Measurements from ENCODE around the gene ZC3H7B. TPM values are rescaled to one million over a fixed set of nuclear protein-coding genes. Genes with fewer than 3 reads are reported as not detected.
"Not testable (repeated sequence)": the region's sequence is repeated elsewhere in the genome, so short reads cannot be mapped to it uniquely, and the experiment has no call there.

The ZC3H7B gene
- polyA plus RNA-seq, 2 donors: 13.9 to 23.1 TPM

- Histone ChIP-seq H3K4me1 (ENCODE audit: control insufficient read depth in 2 of 2, insufficient read depth in 2 of 2, low read length in 1 of 2) (peaks cover 0 to 7% of the 10 kb centered on the region in 2 donors), H3K27me3 (ENCODE audit: control insufficient read depth in 1 of 2, insufficient read depth in 2 of 2, low read length in 2 of 2) (no peaks in the 10 kb centered on the region), H3K36me3 (ENCODE audit: control insufficient read depth in 2 of 2, insufficient read depth in 2 of 2, low read length in 1 of 2) (peaks cover 5 to 14% of the 10 kb centered on the region in 2 donors), H3K4me3 (ENCODE audit: low read depth in 1 of 2, low read length in 2 of 2) (no peak overlapping the region), H3K9me3 (ENCODE audit: control insufficient read depth in 2 of 2, insufficient read depth in 1 of 2, low read depth in 1 of 2, low read length in 1 of 2) (no peaks in the 10 kb centered on the region), H3K27ac (ENCODE audit: low read depth in 2 of 2, low read length in 1 of 2) (peak overlapping the region in 1 of 2 donors; percentile 62)
- WGBS, 2 donors: 35 to 37% methylated on average over 16 of the region's 16 CpGs
Measured at GRCh38 chr22:41401781-41402648, 100.7 kb downstream of the ZC3H7B start.

DNA sequence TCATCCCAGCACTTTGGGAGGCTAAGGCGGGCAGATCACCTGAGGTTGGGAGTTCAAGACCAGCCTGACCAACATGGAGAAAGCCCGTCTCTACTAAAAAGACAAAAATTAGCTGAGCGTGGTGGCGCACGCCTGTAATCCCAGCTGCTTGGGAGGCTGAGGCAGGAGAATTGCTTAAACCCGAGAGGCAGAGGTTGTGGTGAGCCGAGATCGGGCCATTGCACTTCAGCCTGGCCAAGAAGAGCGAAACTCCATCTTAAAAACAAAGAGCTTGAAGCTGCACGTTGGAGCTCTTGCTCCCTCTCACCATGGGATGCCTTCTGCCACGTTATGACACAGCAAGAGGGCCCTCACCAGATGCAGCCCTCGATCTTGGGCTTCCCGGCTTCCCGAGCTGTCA, 101.5 kb downstream of the ZC3H7B start:
- not testable (repeated sequence) for H3K27ac ChIP-seq (ENCODE audit: low read depth in 2 of 2, low read length in 1 of 2)
- 86 to 92% methylated on average over 14 of the region's 14 CpGs for WGBS, 2 donors

GRCh38 chr22:41403532-41404318, 102.4 kb downstream of the ZC3H7B start:
- Histone ChIP-seq H3K27me3 (ENCODE audit: control insufficient read depth in 1 of 2, insufficient read depth in 2 of 2, low read length in 2 of 2) (no peaks in the 10 kb centered on the region), H3K4me1 (ENCODE audit: control insufficient read depth in 2 of 2, insufficient read depth in 2 of 2, low read length in 1 of 2) (peaks cover 0 to 5% of the 10 kb centered on the region in 2 donors), H3K27ac (ENCODE audit: low read depth in 2 of 2, low read length in 1 of 2) (peak overlapping the region in 1 of 2 donors; percentile 47), H3K4me3 (ENCODE audit: low read depth in 1 of 2, low read length in 2 of 2) (no peak overlapping the region), H3K9me3 (ENCODE audit: control insufficient read depth in 2 of 2, insufficient read depth in 1 of 2, low read depth in 1 of 2, low read length in 1 of 2) (no peaks in the 10 kb centered on the region), H3K36me3 (ENCODE audit: control insufficient read depth in 2 of 2, insufficient read depth in 2 of 2, low read length in 1 of 2) (no peaks in the 10 kb centered on the region)
- 15 to 16% methylated on average over 18 of the region's 18 CpGs for whole genome bisulfite sequencing, 2 donors

More for the DNA sequence above, 101.5 kb downstream of the ZC3H7B start:
- not testable (repeated sequence) for H3K4me3 ChIP-seq (ENCODE audit: low read depth in 1 of 2, low read length in 2 of 2); H3K4me1 ChIP-seq (ENCODE audit: control insufficient read depth in 2 of 2, insufficient read depth in 2 of 2, low read length in 1 of 2); H3K9me3 ChIP-seq (ENCODE audit: control insufficient read depth in 2 of 2, insufficient read depth in 1 of 2, low read depth in 1 of 2, low read length in 1 of 2); H3K27me3 ChIP-seq (ENCODE audit: control insufficient read depth in 1 of 2, insufficient read depth in 2 of 2, low read length in 2 of 2); H3K36me3 ChIP-seq (ENCODE audit: control insufficient read depth in 2 of 2, insufficient read depth in 2 of 2, low read length in 1 of 2)

DNA sequence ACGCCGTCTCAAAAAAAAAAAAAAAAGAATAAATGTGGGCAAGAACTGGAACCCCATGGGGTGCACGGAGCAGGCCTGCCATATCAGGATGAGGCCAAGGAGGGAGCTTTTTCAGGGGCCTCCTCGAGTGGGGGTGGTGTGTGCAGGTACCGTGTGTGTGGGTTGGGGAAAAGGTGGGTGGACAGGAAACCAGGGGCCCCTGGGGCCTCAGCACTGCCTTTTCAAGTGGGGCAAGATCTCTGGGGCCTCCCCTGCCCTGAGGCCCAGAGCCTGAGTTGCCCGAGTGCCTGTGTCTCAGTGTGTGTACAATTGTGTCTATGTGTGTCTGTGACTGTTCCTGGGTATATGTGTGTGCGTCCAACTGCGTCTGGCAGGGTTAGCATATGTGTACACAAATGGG, 104.3 kb downstream of the ZC3H7B start:
- 76 to 80% methylated on average over 8 of the region's 8 CpGs for WGBS, 2 donors
- Histone ChIP-seq H3K9me3 (ENCODE audit: control insufficient read depth in 2 of 2, insufficient read depth in 1 of 2, low read depth in 1 of 2, low read length in 1 of 2) (no peaks in the 10 kb centered on the region), H3K4me3 (ENCODE audit: low read depth in 1 of 2, low read length in 2 of 2) (no peak overlapping the region), H3K4me1 (ENCODE audit: control insufficient read depth in 2 of 2, insufficient read depth in 2 of 2, low read length in 1 of 2) (peaks cover 5 to 7% of the 10 kb centered on the region in 2 donors), H3K36me3 (ENCODE audit: control insufficient read depth in 2 of 2, insufficient read depth in 2 of 2, low read length in 1 of 2) (no peaks in the 10 kb centered on the region), H3K27me3 (ENCODE audit: control insufficient read depth in 1 of 2, insufficient read depth in 2 of 2, low read length in 2 of 2) (no peaks in the 10 kb centered on the region), H3K27ac (ENCODE audit: low read depth in 2 of 2, low read length in 1 of 2) (no peak overlapping the region)

GRCh38 chr22:41406410-41406809, 105.1 kb downstream of the ZC3H7B start:
- Histone ChIP-seq H3K27me3 (ENCODE audit: control insufficient read depth in 1 of 2, insufficient read depth in 2 of 2, low read length in 2 of 2) (no peaks in the 10 kb centered on the region), H3K27ac (ENCODE audit: low read depth in 2 of 2, low read length in 1 of 2) (no peak overlapping the region), H3K4me3 (ENCODE audit: low read depth in 1 of 2, low read length in 2 of 2) (no peak overlapping the region), H3K9me3 (ENCODE audit: control insufficient read depth in 2 of 2, insufficient read depth in 1 of 2, low read depth in 1 of 2, low read length in 1 of 2) (no peaks in the 10 kb centered on the region), H3K4me1 (ENCODE audit: control insufficient read depth in 2 of 2, insufficient read depth in 2 of 2, low read length in 1 of 2) (peaks cover 5 to 7% of the 10 kb centered on the region in 2 donors), H3K36me3 (ENCODE audit: control insufficient read depth in 2 of 2, insufficient read depth in 2 of 2, low read length in 1 of 2) (no peaks in the 10 kb centered on the region)

GRCh38 chr22:41407433-41407832, 106.1 kb downstream of the ZC3H7B start:
- H3K27me3 ChIP-seq (ENCODE audit: control insufficient read depth in 1 of 2, insufficient read depth in 2 of 2, low read length in 2 of 2): no peaks in the 10 kb centered on the region
- H3K27ac ChIP-seq (ENCODE audit: low read depth in 2 of 2, low read length in 1 of 2): no peak overlapping the region
- H3K36me3 ChIP-seq (ENCODE audit: control insufficient read depth in 2 of 2, insufficient read depth in 2 of 2, low read length in 1 of 2): no peaks in the 10 kb centered on the region
- peaks cover 2 to 11% of the 10 kb centered on the region in 2 donors for H3K4me1 ChIP-seq (ENCODE audit: control insufficient read depth in 2 of 2, insufficient read depth in 2 of 2, low read length in 1 of 2)
- H3K9me3 ChIP-seq (ENCODE audit: control insufficient read depth in 2 of 2, insufficient read depth in 1 of 2, low read depth in 1 of 2, low read length in 1 of 2): no peaks in the 10 kb centered on the region
- H3K4me3 ChIP-seq (ENCODE audit: low read depth in 1 of 2, low read length in 2 of 2): no peak overlapping the region
- 83 to 91% methylated on average over 3 of the region's 3 CpGs for WGBS, 2 donors

GRCh38 chr22:41408665-41409064, 107.3 kb downstream of the ZC3H7B start:
- H3K27ac ChIP-seq (ENCODE audit: low read depth in 2 of 2, low read length in 1 of 2): no peak overlapping the region
- no peaks in the 10 kb centered on the region for H3K9me3 ChIP-seq (ENCODE audit: control insufficient read depth in 2 of 2, insufficient read depth in 1 of 2, low read depth in 1 of 2, low read length in 1 of 2)
- no peaks in the 10 kb centered on the region for H3K36me3 ChIP-seq (ENCODE audit: control insufficient read depth in 2 of 2, insufficient read depth in 2 of 2, low read length in 1 of 2)
- 75 to 78% methylated on average over 7 to 8 of the region's 8 CpGs for WGBS, 2 donors
- no peaks in the 10 kb centered on the region for H3K27me3 ChIP-seq (ENCODE audit: control insufficient read depth in 1 of 2, insufficient read depth in 2 of 2, low read length in 2 of 2)
- H3K4me3 ChIP-seq (ENCODE audit: low read depth in 1 of 2, low read length in 2 of 2): no peak overlapping the region
- H3K4me1 ChIP-seq (ENCODE audit: control insufficient read depth in 2 of 2, insufficient read depth in 2 of 2, low read length in 1 of 2): peaks cover under 1 to 15% of the 10 kb centered on the region in 2 donors

Other genes with a start within 250 kb of the ZC3H7B start
- gene EP300, start 208.9 kb upstream of the ZC3H7B start, polyA plus RNA-seq: 10 to 100 TPM; 11.6 to 13.7 TPM
- gene L3MBTL2, start 96.2 kb upstream of the ZC3H7B start, polyA plus RNA-seq: 10 to 100 TPM in 1 of 2 donors, 1 to 10 TPM in 1; 6.6 to 12.2 TPM
- gene CHADL, start 60.6 kb upstream of the ZC3H7B start, polyA plus RNA-seq: 1 to 10 TPM; 2.8 to 5.9 TPM
- 10 to 100 TPM; 53.0 to 61.7 TPM for gene RANGAP1, start 15.3 kb upstream of the ZC3H7B start, polyA plus RNA-seq
- 1 to 10 TPM; 8.5 to 9.5 TPM for gene TEF, start 80.4 kb downstream of the ZC3H7B start, polyA plus RNA-seq
- gene TOB2, start 145.3 kb downstream of the ZC3H7B start, polyA plus RNA-seq: 10 to 100 TPM; 10.7 to 11.1 TPM
- 10 to 100 TPM; 41.4 to 61.8 TPM for gene PHF5A, start 167.2 kb downstream of the ZC3H7B start, polyA plus RNA-seq
- 10 to 100 TPM; 22.6 to 59.7 TPM for gene ACO2, start 167.6 kb downstream of the ZC3H7B start, polyA plus RNA-seq
- 10 to 100 TPM; 24.3 to 25.9 TPM for gene POLR3H, start 242.9 kb downstream of the ZC3H7B start, polyA plus RNA-seq

Measured in esophagus (tissue), 2 donors.